Measurements from ENCODE around the gene CPOX.
"Not testable (repeated sequence)": the region's sequence is repeated elsewhere in the genome, so short reads cannot be mapped to it uniquely, and the experiment has no call there.

Gene CPOX

GRCh38 chr3:98593046-98593936 lies at the start of gene CPOX:
CPOX (minus strand) TSS chr3:98593611; CDS start chr3:98593504, 107 bp downstream.
- peak; percentile 68 to 87 (median 75) for DNase-seq (ENCODE audit: low read depth in 4 of 4, low spot score in 1 of 4)

GRCh38 chr3:98642769-98643168 lies 49.4 kb upstream of the CPOX start:
- DNase-seq (ENCODE audit: low read depth in 4 of 4, low spot score in 1 of 4): not testable (repeated sequence)

GRCh38 chr3:98641756-98642155 lies 48.3 kb upstream of the CPOX start:
- DNase-seq (ENCODE audit: low read depth in 4 of 4, low spot score in 1 of 4): not testable (repeated sequence)

GRCh38 chr3:98638515-98638914 lies 45.1 kb upstream of the CPOX start:
- not testable (repeated sequence) for DNase-seq (ENCODE audit: low read depth in 4 of 4, low spot score in 1 of 4)

- no peak for DNase-seq (ENCODE audit: low read depth in 4 of 4, low spot score in 1 of 4)
Measured at GRCh38 chr3:98630416-98630815, 37.0 kb upstream of the CPOX start.

GRCh38 chr3:98628317-98628716 lies 34.9 kb upstream of the CPOX start:
- no peak for DNase-seq (ENCODE audit: low read depth in 4 of 4, low spot score in 1 of 4)

- no peak for DNase-seq (ENCODE audit: low read depth in 4 of 4, low spot score in 1 of 4)
Measured at GRCh38 chr3:98626151-98626550, 32.7 kb upstream of the CPOX start.

- no peak for DNase-seq (ENCODE audit: low read depth in 4 of 4, low spot score in 1 of 4)
Measured at GRCh38 chr3:98623572-98624280, 30.3 kb upstream of the CPOX start.

GRCh38 chr3:98617841-98618240 lies 24.4 kb upstream of the CPOX start:
- DNase-seq (ENCODE audit: low read depth in 4 of 4, low spot score in 1 of 4): no peak

- DNase-seq (ENCODE audit: low read depth in 4 of 4, low spot score in 1 of 4): no peak
Measured at GRCh38 chr3:98613616-98614015, 20.2 kb upstream of the CPOX start.

- no peak for DNase-seq (ENCODE audit: low read depth in 4 of 4, low spot score in 1 of 4)
Measured at GRCh38 chr3:98612996-98613517, 19.6 kb upstream of the CPOX start.

GRCh38 chr3:98612587-98612986 lies 19.2 kb upstream of the CPOX start:
- no peak for DNase-seq (ENCODE audit: low read depth in 4 of 4, low spot score in 1 of 4)

- no peak for DNase-seq (ENCODE audit: low read depth in 4 of 4, low spot score in 1 of 4)
Measured at GRCh38 chr3:98608029-98608428, 14.6 kb upstream of the CPOX start.

GRCh38 chr3:98603580-98603979 lies 10.2 kb upstream of the CPOX start:
- DNase-seq (ENCODE audit: low read depth in 4 of 4, low spot score in 1 of 4): no peak

GRCh38 chr3:98602078-98602678 lies 8.8 kb upstream of the CPOX start:
- no peak for DNase-seq (ENCODE audit: low read depth in 4 of 4, low spot score in 1 of 4)

- no peak for DNase-seq (ENCODE audit: low read depth in 4 of 4, low spot score in 1 of 4)
Measured at GRCh38 chr3:98601180-98601579, 7.8 kb upstream of the CPOX start.

- DNase-seq (ENCODE audit: low read depth in 4 of 4, low spot score in 1 of 4): no peak
Measured at GRCh38 chr3:98600412-98601095, 7.1 kb upstream of the CPOX start.

- no peak for DNase-seq (ENCODE audit: low read depth in 4 of 4, low spot score in 1 of 4)
Measured at GRCh38 chr3:98599647-98600411, 6.4 kb upstream of the CPOX start.

- no peak for DNase-seq (ENCODE audit: low read depth in 4 of 4, low spot score in 1 of 4)
Measured at GRCh38 chr3:98598492-98598891, 5.1 kb upstream of the CPOX start.

All from stimulated activated CD4-positive, alpha-beta T cell treated with anti-CD3 and anti-CD28 coated beads, Interleukin-1b, Interleukin-23, amount 100 ng/mL, for 24 hours (primary cell).